ENCODE data around the gene TPST2.
A peak's percentile ranks its signal among the peaks of the same experiment; 100 is the strongest.

TPST2 gene

GRCh38 chr22:26482161-26482560 lies 107.8 kb downstream of the TPST2 start:
- Mint-ChIP-seq H3K36me3 (ENCODE audit: low read depth) (peaks cover 18% of the 10 kb centered on the region), H3K9me3 (no peaks in the 10 kb centered on the region), H3K27me3 (ENCODE audit: low read depth) (no peaks in the 10 kb centered on the region), H3K4me1 (peaks cover 74% of the 10 kb centered on the region), H3K27ac (peak overlapping the region; percentile 88 to 98 (median 98)), H3K4me3 (peak overlapping the region; percentile 90 to 97 (median 95))
- TF ChIP-seq CTCF (IDR thresholded peaks at IDR 0.05; ENCODE audit: unreplicated experiment in 3 of 3): no peak

- Mint-ChIP-seq H3K27ac (peak overlapping the region; percentile 88 to 98 (median 98)), H3K36me3 (ENCODE audit: low read depth) (peaks cover 23% of the 10 kb centered on the region), H3K9me3 (no peaks in the 10 kb centered on the region), H3K27me3 (ENCODE audit: low read depth) (no peaks in the 10 kb centered on the region), H3K4me3 (peak overlapping the region; percentile 90 to 97 (median 95)), H3K4me1 (peaks cover 74% of the 10 kb centered on the region)
- no peak for TF ChIP-seq CTCF (IDR thresholded peaks at IDR 0.05; ENCODE audit: unreplicated experiment in 3 of 3)
These were observed 108.2 kb downstream of the TPST2 start for GRCh38 chr22:26481694-26482093.

- peak overlapping the region; percentile 8 to 34 (median 17) for H3K4me3 Mint-ChIP-seq
- peaks cover 71% of the 10 kb centered on the region for H3K4me1 Mint-ChIP-seq
- peaks cover 26% of the 10 kb centered on the region for H3K36me3 Mint-ChIP-seq (ENCODE audit: low read depth)
- no peaks in the 10 kb centered on the region for H3K9me3 Mint-ChIP-seq
- no peaks in the 10 kb centered on the region for H3K27me3 Mint-ChIP-seq (ENCODE audit: low read depth)
- no peak for TF ChIP-seq CTCF (IDR thresholded peaks at IDR 0.05; ENCODE audit: unreplicated experiment in 3 of 3)
- H3K27ac Mint-ChIP-seq: peak overlapping the region in 2 of 3 experiments; percentile 24 to 61
These were observed 108.7 kb downstream of the TPST2 start for GRCh38 chr22:26481112-26481693.

- H3K4me1 Mint-ChIP-seq: peaks cover 64% of the 10 kb centered on the region
- H3K36me3 Mint-ChIP-seq (ENCODE audit: low read depth): peaks cover 26% of the 10 kb centered on the region
- no peaks in the 10 kb centered on the region for H3K27me3 Mint-ChIP-seq (ENCODE audit: low read depth)
- H3K4me3 Mint-ChIP-seq: peak overlapping the region; percentile 12 to 19 (median 17)
- H3K9me3 Mint-ChIP-seq: no peaks in the 10 kb centered on the region
- H3K27ac Mint-ChIP-seq: no peak overlapping the region
- no peak for TF ChIP-seq CTCF (IDR thresholded peaks at IDR 0.05; ENCODE audit: unreplicated experiment in 3 of 3)
These were observed 109.4 kb downstream of the TPST2 start for GRCh38 chr22:26480611-26480932.

GRCh38 chr22:26479792-26480610 lies 109.9 kb downstream of the TPST2 start:
- no peaks in the 10 kb centered on the region for H3K27me3 Mint-ChIP-seq (ENCODE audit: low read depth)
- no peaks in the 10 kb centered on the region for H3K9me3 Mint-ChIP-seq
- H3K27ac Mint-ChIP-seq: peak overlapping the region; percentile 51 to 85 (median 62)
- H3K4me1 Mint-ChIP-seq: peaks cover 59% of the 10 kb centered on the region
- TF ChIP-seq CTCF (IDR thresholded peaks at IDR 0.05; ENCODE audit: unreplicated experiment in 3 of 3): no peak
- H3K36me3 Mint-ChIP-seq (ENCODE audit: low read depth): peaks cover 27% of the 10 kb centered on the region
- H3K4me3 Mint-ChIP-seq: peak overlapping the region; percentile 31 to 68 (median 52)

Data from nephron (organoid).